NCI-H1417 (cell line): ENCODE data around the gene HSBP1L1.

Source experiments
- DNase-seq, 3 experiments: peaks; one replicate each; lab custom pipeline; 2025; lab: John Stamatoyannopoulos, UW

HSBP1L1 gene

GRCh38 chr18:79930020-79930642 lies 34.3 kb upstream of the HSBP1L1 start:
- DNase-seq = peak in 1 of 3 experiments; percentile 22

- DNase-seq = no peak
Observed at GRCh38 chr18:79931475-79931874, 33.0 kb upstream of the HSBP1L1 start.

- DNase-seq = peak in 1 of 3 experiments; percentile 16
Observed at GRCh38 chr18:79932907-79933306, 31.5 kb upstream of the HSBP1L1 start.

- DNase-seq = no peak
Observed at GRCh38 chr18:79933765-79934164, 30.7 kb upstream of the HSBP1L1 start.

- no peak for DNase-seq
Observed at GRCh38 chr18:79934311-79935097, 29.9 kb upstream of the HSBP1L1 start.

GRCh38 chr18:79935098-79935480 lies 29.4 kb upstream of the HSBP1L1 start:
- no peak for DNase-seq

GRCh38 chr18:79935499-79935898 lies 28.9 kb upstream of the HSBP1L1 start:
- no peak for DNase-seq

GRCh38 chr18:79935925-79936324 lies 28.5 kb upstream of the HSBP1L1 start:
- no peak for DNase-seq

GRCh38 chr18:79936641-79937040 lies 27.8 kb upstream of the HSBP1L1 start:
- DNase-seq = no peak

GRCh38 chr18:79937103-79937860 lies 27.2 kb upstream of the HSBP1L1 start:
- no peak for DNase-seq

- DNase-seq = no peak
Observed at GRCh38 chr18:79938196-79938595, 26.2 kb upstream of the HSBP1L1 start.

- no peak for DNase-seq
Observed at GRCh38 chr18:79939096-79939495, 25.3 kb upstream of the HSBP1L1 start.

- DNase-seq = no peak
Observed at GRCh38 chr18:79940126-79940813, 24.2 kb upstream of the HSBP1L1 start.

GRCh38 chr18:79940814-79941472 lies 23.5 kb upstream of the HSBP1L1 start:
- no peak for DNase-seq

- DNase-seq = no peak
Observed at GRCh38 chr18:79941473-79942119, 22.8 kb upstream of the HSBP1L1 start.

GRCh38 chr18:79942211-79942610 lies 22.2 kb upstream of the HSBP1L1 start:
- DNase-seq = no peak

- no peak for DNase-seq
Observed at GRCh38 chr18:79942786-79943607, 21.4 kb upstream of the HSBP1L1 start.

GRCh38 chr18:79943608-79944125 lies 20.8 kb upstream of the HSBP1L1 start:
- DNase-seq = no peak

GRCh38 chr18:79944126-79944731 lies 20.2 kb upstream of the HSBP1L1 start:
- DNase-seq = peak in 2 of 3 experiments; percentile 28 to 57

GRCh38 chr18:79944746-79945117 lies 19.7 kb upstream of the HSBP1L1 start:
- DNase-seq = no peak
